H9 (cell line): ENCODE measurements around the gene PLCB1. TPM values are rescaled to one million over a fixed set of nuclear protein-coding genes. Genes with fewer than 3 reads are reported as not detected.

ENCODE experiments used
- DNase-seq: peaks from one replicate; pipeline ENCODE4 v3.0.0-alpha.2; 2017
- H2AFZ ChIP-seq: one replicate; pipeline ENCODE4 v1.6.1; 2013; ENCODE audit warnings: mild to moderate bottlenecking, low read length, control low read depth, moderate library complexity
- H2AK5ac ChIP-seq: 2 replicates; pipeline ENCODE4 v1.6.1; 2013; ENCODE audit warnings: low read length, control low read depth, mixed read lengths; ENCODE audit not compliant: insufficient read length
- H2BK120ac ChIP-seq: one replicate; pipeline ENCODE4 v1.6.1; 2013; ENCODE audit warnings: low read depth, mild to moderate bottlenecking, low read length, control low read depth, inconsistent platforms; ENCODE audit not compliant: poor library complexity, severe bottlenecking
- H2BK12ac ChIP-seq: 2 replicates; pipeline ENCODE4 v1.6.1; 2013; ENCODE audit warnings: low read length, control low read depth, mixed read lengths, low read depth; ENCODE audit not compliant: insufficient read length
- H2BK15ac ChIP-seq: 2 replicates; pipeline ENCODE4 v1.6.1; 2013; ENCODE audit warnings: low read depth, low read length, control low read depth
- H2BK20ac ChIP-seq: one replicate; pipeline ENCODE4 v1.6.1; 2013; ENCODE audit warnings: low read depth, mild to moderate bottlenecking, low read length, control low read depth, inconsistent platforms; ENCODE audit not compliant: poor library complexity, severe bottlenecking
- H2BK5ac ChIP-seq: 2 replicates; pipeline ENCODE4 v1.6.1; 2013; ENCODE audit warnings: low read length, control low read depth, mixed read lengths; ENCODE audit not compliant: insufficient read length
- H3K14ac ChIP-seq: 2 replicates; pipeline ENCODE4 v1.6.1; 2013; ENCODE audit warnings: low read length, control low read depth; ENCODE audit not compliant: insufficient read depth
- H3K18ac ChIP-seq: 2 replicates; pipeline ENCODE4 v1.6.1; 2013; ENCODE audit warnings: low read depth, mild to moderate bottlenecking, mixed read lengths, low read length, control low read depth; ENCODE audit not compliant: insufficient read length
- H3K23ac ChIP-seq: 2 replicates; pipeline ENCODE4 v1.6.1; 2013; ENCODE audit warnings: low read length, control low read depth, mixed read lengths, low read depth; ENCODE audit not compliant: insufficient read length
- H3K23me2 ChIP-seq: 2 replicates; pipeline ENCODE4 v1.6.1; 2013; ENCODE audit warnings: low read depth, mild to moderate bottlenecking, mixed read lengths, low read length, control low read depth; ENCODE audit not compliant: insufficient read length, poor library complexity, severe bottlenecking
- H3K27ac ChIP-seq: 2 replicates; pipeline ENCODE4 v1.5.1; 2013; ENCODE audit warnings: low read length, control low read depth, mixed read lengths, low read depth; ENCODE audit not compliant: insufficient read length
- H3K27me3 ChIP-seq: 2 replicates; pipeline ENCODE4 v1.6.1; 2013; ENCODE audit warnings: low read length, control low read depth, inconsistent platforms; ENCODE audit not compliant: insufficient read depth
- H3K4ac ChIP-seq: 2 replicates; pipeline ENCODE4 v1.6.1; 2013; ENCODE audit warnings: low read depth, mild to moderate bottlenecking, control low read depth, inconsistent platforms, low read length, moderate library complexity
- H3K4me1 ChIP-seq: 2 replicates; pipeline ENCODE4 v1.6.1; 2013; ENCODE audit warnings: low read length, control low read depth, inconsistent platforms; ENCODE audit not compliant: insufficient read depth
- H3K4me2 ChIP-seq: 2 replicates; pipeline ENCODE4 v1.6.1; 2013; ENCODE audit warnings: low read length, control low read depth, mixed read lengths; ENCODE audit not compliant: insufficient read length, insufficient read depth
- H3K56ac ChIP-seq: 2 replicates; pipeline ENCODE4 v1.6.1; 2013; ENCODE audit warnings: low read depth, mild to moderate bottlenecking, mixed read lengths, low read length, control low read depth; ENCODE audit not compliant: insufficient read length
- H3K79me1 ChIP-seq: 2 replicates; pipeline ENCODE4 v1.6.1; 2013; ENCODE audit warnings: low read depth, mild to moderate bottlenecking, moderate library complexity, low read length, control low read depth, inconsistent platforms; ENCODE audit not compliant: insufficient read depth, poor library complexity, severe bottlenecking
- H3K79me2 ChIP-seq: 2 replicates; pipeline ENCODE4 v1.6.1; 2013; ENCODE audit warnings: low read length, control low read depth, inconsistent platforms; ENCODE audit not compliant: insufficient read depth
- H3K9ac ChIP-seq: 2 replicates; pipeline ENCODE4 v1.6.1; 2013; ENCODE audit warnings: low read length, control low read depth, mixed read lengths; ENCODE audit not compliant: insufficient read length; ENCODE audit errors: extremely low read depth
- H3K9me3 ChIP-seq: one replicate; pipeline ENCODE4 v1.6.1; 2013; ENCODE audit warnings: low read depth, low read length, inconsistent platforms; ENCODE audit not compliant: control insufficient read depth
- H3T11ph ChIP-seq: one replicate; pipeline ENCODE4 v1.6.1; 2013; ENCODE audit warnings: mild to moderate bottlenecking, low read length, control low read depth, inconsistent platforms
- H4K20me1 ChIP-seq: one replicate; pipeline ENCODE4 v1.6.1; 2013; ENCODE audit not compliant: control insufficient read depth, insufficient read length, insufficient read depth
- H4K5ac ChIP-seq: 2 replicates; pipeline ENCODE4 v1.6.1; 2013; ENCODE audit warnings: low read depth, mild to moderate bottlenecking, mixed read lengths, low read length, control low read depth; ENCODE audit not compliant: insufficient read length
- H4K8ac ChIP-seq: replicated peaks from 2 replicates; pipeline ENCODE4 v1.6.1; 2013; ENCODE audit warnings: low read length, control low read depth, mixed read lengths, low read depth; ENCODE audit not compliant: insufficient read length
- H4K91ac ChIP-seq: 2 replicates; pipeline ENCODE4 v1.6.1; 2013; ENCODE audit warnings: low read depth, mild to moderate bottlenecking, moderate library complexity, mixed read lengths, low read length, control low read depth; ENCODE audit not compliant: insufficient read length
- H3K27ac Mint-ChIP-seq, 3 experiments: 2 replicates in 2 of 3; 3 replicates in 1 of 3; pipeline ENCODE4 v1.8.0; 2020 to 2021; ENCODE audit warnings: mixed read lengths in 3 of 3, mild to moderate bottlenecking in 1 of 3, moderate library complexity in 1 of 3
- H3K27me3 Mint-ChIP-seq: 2 replicates; pipeline ENCODE4 v1.8.0; 2021; ENCODE audit warnings: low read depth, mild to moderate bottlenecking, moderate library complexity, mixed read lengths
- H3K36me3 Mint-ChIP-seq, 3 experiments: 2 replicates in 2 of 3; 3 replicates in 1 of 3; pipeline ENCODE4 v1.8.0; 2020 to 2021; ENCODE audit warnings: low read depth in 3 of 3, mixed read lengths in 3 of 3; ENCODE audit not compliant: insufficient read depth in 1 of 3
- H3K4me1 Mint-ChIP-seq, 2 experiments: 2 replicates each; pipeline ENCODE4 v1.8.0; 2020; ENCODE audit warnings: mixed read lengths in 2 of 2
- H3K4me3 Mint-ChIP-seq, 2 experiments: 2 replicates in 1 of 2; 3 replicates in 1 of 2; pipeline ENCODE4 v1.8.0; 2020 to 2021; ENCODE audit warnings: mild to moderate bottlenecking in 2 of 2, mixed read lengths in 2 of 2, moderate library complexity in 1 of 2
- H3K9me3 Mint-ChIP-seq, 2 experiments: 2 replicates in 1 of 2; 3 replicates in 1 of 2; pipeline ENCODE4 v1.8.0; 2020; ENCODE audit warnings: mild to moderate bottlenecking in 2 of 2, mixed read lengths in 2 of 2, moderate library complexity in 1 of 2
- CTCF ChIP-seq: fragments of 200-600 bp; sonication (generic); conservative IDR thresholded peaks from 3 replicates; pipeline ENCODE4 v1.8.0; 2021; ENCODE audit warnings: antibody characterized with exemption, mild to moderate bottlenecking
- WGBS: extraction: QIAGEN DNeasy Blood & Tissue Kit; methylation state at CpG from one replicate; pipeline ENCODE4 v1.1.7; 2013; ENCODE audit warnings: missing lambda C conversion rate, low lambda C conversion rate, mixed read lengths; ENCODE audit not compliant: insufficient read length; ENCODE audit errors: extremely low coverage; 5-methylcytosine and 5-hydroxymethylcytosine counted together
- total RNA-seq: library from RNA; stranded (reverse); gene quantifications from 2 replicates; pipeline ENCODE4 v1.2.1, GENCODE V29; 2021

Gene PLCB1
- total RNA-seq, 1 experiment from 2014 or later = 11.5 TPM

- Histone ChIP-seq H2AFZ (no peak overlapping the region), H3K9ac (no peak overlapping the region), H3K79me2 (no peaks in the 10 kb centered on the region), H2BK120ac (no peak overlapping the region), H3K79me1 (no peaks in the 10 kb centered on the region), H2AK5ac (no peak overlapping the region), H3K9me3 (peaks cover 5% of the 10 kb centered on the region), H3K23me2 (no peaks in the 10 kb centered on the region), H2BK5ac (no peak overlapping the region), H3T11ph (no peak overlapping the region), H4K20me1 (no peaks in the 10 kb centered on the region), H3K27ac (no peak overlapping the region), H2BK15ac (no peak overlapping the region), H3K23ac (no peak overlapping the region), H3K4me1 (peaks cover 2% of the 10 kb centered on the region; the same call in 1 of the 2 replicates), H4K8ac (no peak overlapping the region), H3K4me2 (no peak overlapping the region), H3K27me3 (no peaks in the 10 kb centered on the region), H3K14ac (no peak overlapping the region), H2BK20ac (no peak overlapping the region), H4K91ac (no peak overlapping the region), H2BK12ac (no peak overlapping the region), H3K56ac (no peak overlapping the region), H3K18ac (no peak overlapping the region), H4K5ac (no peak overlapping the region), H3K4ac (no peak overlapping the region)
- no peaks in the 10 kb centered on the region for H3K27me3 Mint-ChIP-seq
- peak; percentile 89 for TF ChIP-seq CTCF
- peak; percentile 42 for DNase-seq
- WGBS = no CpG with 5 or more reads among the region's 6 CpGs
- peaks cover 0 to 3% of the 10 kb centered on the region in 2 experiments; a peak in 2 of 4 replicates for H3K4me1 Mint-ChIP-seq
- H3K4me3 Mint-ChIP-seq = no peak overlapping the region
- H3K9me3 Mint-ChIP-seq = peaks cover 6% of the 10 kb centered on the region in 2 experiments; a peak in 3 of 5 replicates
- peaks cover 2 to 8% (median 6%) of the 10 kb centered on the region in 3 experiments; a peak in 6 of 7 replicates for H3K36me3 Mint-ChIP-seq
- H3K27ac Mint-ChIP-seq = no peak overlapping the region
Observed at GRCh38 chr20:8853805-8854338, 721.8 kb downstream of the PLCB1 start.
